ENCODE results near the gene TIGD1.

TIGD1 gene

DNA sequence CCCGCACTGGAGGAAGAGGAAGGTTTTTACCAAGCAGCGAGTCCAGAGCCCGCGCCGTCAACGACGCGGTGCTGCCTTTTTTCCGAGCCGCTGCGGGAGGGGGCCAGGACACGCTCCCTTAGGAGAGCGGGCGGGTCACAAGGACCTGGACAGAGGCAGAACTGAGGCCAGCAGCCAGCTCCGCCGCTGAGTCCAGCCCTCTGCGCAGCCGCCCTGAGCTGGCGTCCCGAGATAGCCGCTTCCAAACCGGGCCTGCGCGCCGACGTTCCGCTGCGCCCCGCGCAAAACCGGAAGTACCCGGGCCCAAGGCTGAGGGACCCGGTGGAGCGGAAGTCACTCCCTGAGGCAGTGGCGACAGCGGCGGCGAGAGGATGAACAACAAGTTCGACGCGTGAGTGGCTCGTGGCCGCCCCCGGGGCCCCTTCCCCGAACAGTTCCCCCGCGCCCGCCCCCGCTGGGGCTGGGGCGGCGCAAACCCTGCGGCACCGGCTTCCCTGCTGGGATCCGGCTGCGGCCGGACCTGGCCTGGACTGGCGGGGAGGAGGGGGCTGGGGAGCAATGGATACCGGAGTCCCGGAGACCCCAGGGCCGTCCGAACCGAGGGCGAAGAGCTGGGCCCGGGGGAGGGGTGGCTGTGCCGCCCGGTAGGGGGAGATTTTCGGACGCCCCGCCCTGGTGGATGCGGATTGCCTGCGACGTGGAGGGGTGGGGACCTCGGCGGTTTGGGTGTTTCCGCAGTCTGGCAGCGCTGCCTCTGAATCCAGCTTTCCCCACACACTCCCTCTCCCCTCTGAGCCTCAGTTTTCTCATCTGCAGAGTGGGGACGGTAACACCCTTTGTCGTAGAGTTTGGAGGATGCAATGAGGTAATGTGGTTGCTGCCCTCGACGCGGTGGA, at the start of gene TIGD1, which contains the start of gene EIF4E2:
Gene TIGD1, minus strand, starts transcription at position 204 of the 896 bp plus-strand sequence. CDS start 675 bp downstream, outside the sequence.
Gene EIF4E2, plus strand, starts transcription at position 336 of the 896 bp plus-strand sequence. Its CDS starts 36 bp downstream, at position 372.
- no peaks in the 10 kb centered on the region for H3K27me3 Mint-ChIP-seq
- peak within 1 kb of the TSS; percentile 100 for H3K4me3 Mint-ChIP-seq
- peak within 1 kb of the TSS; percentile 97 for H3K27ac Mint-ChIP-seq
- peaks cover 11% of the 10 kb centered on the region for H3K36me3 Mint-ChIP-seq
- ATAC-seq (ENCODE audit: low read depth) (peak; percentile 86), DNase-seq (ENCODE audit: low spot score in 2 of 2) (peak; percentile 87 to 90)
- peaks cover 1% of the 10 kb centered on the region for H3K9me3 Mint-ChIP-seq
- H3K4me1 Mint-ChIP-seq, result peaks cover 42% of the 10 kb centered on the region

DNA sequence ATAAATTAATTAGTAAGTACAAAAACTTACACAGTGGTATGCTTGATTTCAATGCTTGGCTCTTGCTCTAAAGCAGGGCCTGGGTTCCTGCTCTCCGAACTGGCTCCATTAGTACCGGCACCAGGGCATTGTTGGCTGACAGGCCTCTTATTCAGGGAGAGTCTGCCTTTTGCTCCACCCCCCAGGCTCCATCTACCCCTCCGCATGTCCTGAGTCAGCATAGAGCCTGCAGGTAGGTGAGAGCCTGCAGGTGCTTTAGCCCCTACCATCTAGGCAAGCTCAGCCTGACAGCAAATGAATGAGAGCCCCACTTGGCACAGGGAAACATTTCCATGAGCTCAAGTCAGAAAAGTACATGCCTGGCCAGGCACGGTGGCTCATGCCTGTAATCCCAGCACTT, 47.9 kb upstream of the TIGD1 start:
- H3K36me3 Mint-ChIP-seq, result peaks cover 4% of the 10 kb centered on the region
- no peak for DNase-seq (ENCODE audit: low spot score in 2 of 2)
- H3K4me1 Mint-ChIP-seq, result no peaks in the 10 kb centered on the region
- no peak overlapping the region for H3K27ac Mint-ChIP-seq
- H3K4me3 Mint-ChIP-seq, result no peak overlapping the region
- ATAC-seq (ENCODE audit: low read depth), result no peak
- H3K9me3 Mint-ChIP-seq, result peaks cover 4% of the 10 kb centered on the region
- H3K27me3 Mint-ChIP-seq, result no peaks in the 10 kb centered on the region

DNA sequence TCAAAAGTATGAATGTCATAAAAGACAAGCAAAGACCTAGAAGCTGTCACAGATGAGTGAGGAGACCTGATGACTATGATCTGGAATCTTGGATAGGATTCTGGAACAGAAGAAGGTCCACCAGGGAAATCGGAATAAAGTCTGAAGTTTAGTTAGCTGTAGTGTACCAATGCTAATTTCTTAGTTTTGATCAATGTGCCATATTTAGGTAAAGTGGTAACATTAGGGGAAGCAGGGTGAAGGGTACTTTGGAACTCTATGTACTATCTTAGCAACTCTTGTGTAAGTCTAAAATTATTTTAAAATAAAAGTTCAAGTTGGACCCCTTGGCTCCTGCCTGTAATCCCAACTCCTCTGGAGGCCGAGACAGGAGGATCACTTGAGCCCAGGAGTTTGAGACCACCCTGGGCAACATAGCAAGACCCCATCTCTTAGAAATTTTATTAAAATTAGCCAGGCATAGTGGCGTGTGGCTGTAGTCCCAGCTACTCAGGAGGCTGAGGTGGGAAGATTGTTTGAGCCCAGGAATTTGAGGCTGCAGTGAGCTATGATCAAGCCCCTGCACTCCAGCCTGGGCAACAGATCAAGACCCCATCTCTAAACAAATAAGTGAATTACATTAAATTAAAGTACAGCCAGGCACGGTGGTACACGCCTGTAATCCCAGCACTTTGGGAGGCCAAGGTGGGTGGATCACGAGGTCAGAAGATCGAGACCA, 47.2 kb upstream of the TIGD1 start:
- H3K4me1 Mint-ChIP-seq, result no peaks in the 10 kb centered on the region
- ATAC-seq (ENCODE audit: low read depth) (no peak), DNase-seq (ENCODE audit: low spot score in 2 of 2) (no peak)
- no peak overlapping the region for H3K27ac Mint-ChIP-seq
- H3K9me3 Mint-ChIP-seq, result peaks cover 4% of the 10 kb centered on the region
- no peak overlapping the region for H3K4me3 Mint-ChIP-seq
- H3K36me3 Mint-ChIP-seq, result peaks cover 5% of the 10 kb centered on the region
- no peaks in the 10 kb centered on the region for H3K27me3 Mint-ChIP-seq

DNA sequence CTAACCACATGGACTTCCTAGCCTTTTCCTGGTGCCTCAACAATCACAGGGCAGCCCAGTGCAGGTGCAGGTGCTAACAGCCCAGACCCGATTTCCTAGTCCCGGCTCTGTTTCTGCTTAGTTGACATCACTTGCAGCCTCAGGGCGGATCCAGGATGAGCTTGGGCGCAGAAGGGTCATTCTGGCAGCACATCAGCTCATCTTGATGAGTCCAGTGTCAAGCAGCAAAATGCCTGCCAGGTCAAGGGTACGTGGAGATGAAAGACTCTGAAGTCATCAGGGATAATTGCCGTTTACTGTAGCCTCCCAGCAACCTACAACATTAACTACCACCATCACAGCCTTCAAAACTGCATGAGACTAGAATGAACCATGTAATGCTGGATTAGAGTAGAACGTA, 43.6 kb upstream of the TIGD1 start:
- no peak overlapping the region for H3K27ac Mint-ChIP-seq
- H3K9me3 Mint-ChIP-seq, result peaks cover 5% of the 10 kb centered on the region
- H3K4me3 Mint-ChIP-seq, result no peak overlapping the region
- H3K27me3 Mint-ChIP-seq, result no peaks in the 10 kb centered on the region
- no peak for ATAC-seq (ENCODE audit: low read depth)
- no peaks in the 10 kb centered on the region for H3K4me1 Mint-ChIP-seq
- peaks cover 9% of the 10 kb centered on the region for H3K36me3 Mint-ChIP-seq
- DNase-seq (ENCODE audit: low spot score in 2 of 2), result no peak

DNA sequence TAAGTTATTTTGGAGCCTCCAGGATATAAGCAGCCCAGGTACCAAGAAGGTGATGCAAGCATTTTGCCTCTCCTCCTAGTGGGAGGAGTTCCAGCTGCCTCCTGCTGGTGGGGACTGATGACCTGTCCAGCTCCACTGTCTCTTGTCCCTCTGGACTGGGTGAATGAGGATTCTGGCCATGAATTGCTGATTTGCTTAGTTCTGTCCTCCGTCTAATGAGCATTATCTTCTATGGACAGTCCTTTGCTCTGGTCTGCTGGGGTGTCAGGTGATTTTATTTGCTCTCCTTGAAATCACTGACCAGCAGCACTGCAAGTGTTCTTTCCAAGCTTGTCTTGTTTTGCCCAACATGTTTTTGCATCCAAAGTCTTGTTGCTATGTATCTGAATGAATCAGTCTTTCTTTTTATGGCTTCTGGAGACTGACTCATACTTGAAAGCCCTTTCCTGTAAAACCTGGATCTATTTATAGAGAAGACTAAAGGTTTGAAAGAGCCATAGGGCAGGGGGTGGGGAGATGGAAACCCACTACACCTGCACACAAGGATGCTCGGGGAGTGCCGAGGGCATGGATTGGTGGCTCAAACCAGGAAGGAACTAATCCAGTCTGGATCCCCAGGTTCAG, 42.5 kb upstream of the TIGD1 start:
- ATAC-seq (ENCODE audit: low read depth) (no peak), DNase-seq (ENCODE audit: low spot score in 2 of 2) (no peak)
- Mint-ChIP-seq H3K27me3 (no peaks in the 10 kb centered on the region), H3K36me3 (peaks cover 7% of the 10 kb centered on the region), H3K4me3 (no peak overlapping the region), H3K27ac (no peak overlapping the region), H3K4me1 (no peaks in the 10 kb centered on the region), H3K9me3 (peaks cover 5% of the 10 kb centered on the region)

- no peak overlapping the region for H3K4me3 Mint-ChIP-seq
- peaks cover 17% of the 10 kb centered on the region for H3K36me3 Mint-ChIP-seq
- no peaks in the 10 kb centered on the region for H3K27me3 Mint-ChIP-seq
- no peak for DNase-seq (ENCODE audit: low spot score in 2 of 2)
- no peaks in the 10 kb centered on the region for H3K4me1 Mint-ChIP-seq
- ATAC-seq (ENCODE audit: low read depth), result no peak
- H3K27ac Mint-ChIP-seq, result no peak overlapping the region
- H3K9me3 Mint-ChIP-seq, result peaks cover 2% of the 10 kb centered on the region
These were observed 38.6 kb upstream of the TIGD1 start for GRCh38 chr2:232588680-232589585.

GRCh38 chr2:232588031-232588430, 37.7 kb upstream of the TIGD1 start:
- no peak for DNase-seq (ENCODE audit: low spot score in 2 of 2)
- no peak overlapping the region for H3K27ac Mint-ChIP-seq
- ATAC-seq (ENCODE audit: low read depth), result no peak
- peaks cover 4% of the 10 kb centered on the region for H3K9me3 Mint-ChIP-seq
- H3K4me1 Mint-ChIP-seq, result no peaks in the 10 kb centered on the region
- H3K36me3 Mint-ChIP-seq, result peaks cover 20% of the 10 kb centered on the region
- H3K27me3 Mint-ChIP-seq, result no peaks in the 10 kb centered on the region
- no peak overlapping the region for H3K4me3 Mint-ChIP-seq

DNA sequence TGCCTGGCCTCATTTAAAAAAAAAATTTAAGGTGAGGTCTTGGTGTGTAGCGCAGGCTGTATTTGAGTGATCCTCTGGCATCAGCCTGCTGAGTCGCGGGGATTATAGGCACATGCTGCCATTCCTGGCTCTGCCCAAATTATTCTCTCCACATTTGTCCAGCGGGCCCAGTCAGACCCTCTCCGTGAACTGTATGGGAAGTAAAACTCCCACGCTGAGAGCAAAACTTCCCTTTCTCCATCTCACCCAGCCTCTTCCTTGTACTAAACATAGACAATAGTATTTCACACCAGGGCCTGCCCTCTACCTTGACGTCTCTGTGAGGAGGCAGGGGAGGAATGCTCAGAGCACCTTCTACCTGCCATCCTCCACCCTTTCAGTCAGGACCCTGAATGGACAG, 37.2 kb upstream of the TIGD1 start:
- Mint-ChIP-seq H3K27ac (no peak overlapping the region), H3K9me3 (peaks cover 6% of the 10 kb centered on the region), H3K27me3 (no peaks in the 10 kb centered on the region), H3K4me1 (no peaks in the 10 kb centered on the region), H3K36me3 (peaks cover 25% of the 10 kb centered on the region), H3K4me3 (no peak overlapping the region)
- DNase-seq (ENCODE audit: low spot score in 2 of 2) (no peak), ATAC-seq (ENCODE audit: low read depth) (no peak)

GRCh38 chr2:232586943-232587505, 36.7 kb upstream of the TIGD1 start:
- ATAC-seq (ENCODE audit: low read depth), result no peak
- H3K27me3 Mint-ChIP-seq, result no peaks in the 10 kb centered on the region
- no peak overlapping the region for H3K4me3 Mint-ChIP-seq

DNA sequence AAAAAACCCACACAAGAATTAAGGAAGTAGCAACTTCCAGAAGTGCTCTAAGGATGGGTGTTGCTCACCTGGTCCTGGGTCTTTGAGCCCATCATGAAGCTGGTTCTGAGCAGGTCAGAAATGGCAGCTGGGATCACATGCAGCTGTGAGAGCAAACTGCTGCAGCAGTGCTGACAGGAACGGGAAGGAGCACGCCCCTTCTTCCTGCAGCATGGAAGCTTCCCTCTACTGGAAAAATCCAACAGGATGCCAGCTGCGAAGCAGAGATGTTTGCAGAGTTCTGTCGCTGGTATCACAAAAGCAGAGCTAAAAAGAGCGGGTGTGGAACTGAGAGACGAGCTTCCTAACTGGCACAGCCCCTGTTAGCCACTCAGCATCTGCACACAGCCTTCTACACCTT, 33.9 kb upstream of the TIGD1 start:
- H3K27me3 Mint-ChIP-seq, result no peaks in the 10 kb centered on the region
- DNase-seq (ENCODE audit: low spot score in 2 of 2), result no peak
- H3K36me3 Mint-ChIP-seq, result peaks cover 43% of the 10 kb centered on the region
- peaks cover 8% of the 10 kb centered on the region for H3K4me1 Mint-ChIP-seq
- H3K4me3 Mint-ChIP-seq, result no peak overlapping the region
- peaks cover 6% of the 10 kb centered on the region for H3K9me3 Mint-ChIP-seq
- H3K27ac Mint-ChIP-seq, result no peak overlapping the region
- ATAC-seq (ENCODE audit: low read depth), result no peak

More at GRCh38 chr2:232586943-232587505, 36.7 kb upstream of the TIGD1 start:
- Mint-ChIP-seq H3K36me3 (peaks cover 29% of the 10 kb centered on the region), H3K4me1 (no peaks in the 10 kb centered on the region), H3K27ac (no peak overlapping the region), H3K9me3 (peaks cover 7% of the 10 kb centered on the region)
- DNase-seq (ENCODE audit: low spot score in 2 of 2), result no peak

DNA sequence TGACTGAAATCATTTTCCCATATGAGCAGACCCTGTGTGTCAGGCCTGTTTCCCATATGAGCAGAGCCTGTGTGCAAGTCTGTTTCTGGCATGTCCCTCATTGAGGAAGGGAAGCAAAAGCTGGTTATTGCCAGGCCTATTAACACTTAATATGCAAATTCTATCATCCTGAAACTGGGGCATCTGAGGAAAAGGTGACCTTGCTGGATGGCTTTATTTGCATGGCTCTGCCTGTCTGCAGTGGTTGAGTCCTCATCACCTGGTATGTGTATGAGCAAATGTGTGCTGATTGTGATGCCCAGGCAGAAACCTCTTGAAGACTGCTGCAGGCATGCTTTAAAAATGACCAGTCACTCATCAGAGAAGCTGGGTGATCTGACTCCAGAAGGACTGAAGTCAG, 31.4 kb upstream of the TIGD1 start:
- DNase-seq (ENCODE audit: low spot score in 2 of 2) (no peak), ATAC-seq (ENCODE audit: low read depth) (no peak)
- H3K27ac Mint-ChIP-seq, result no peak overlapping the region
- H3K9me3 Mint-ChIP-seq, result peaks cover 6% of the 10 kb centered on the region
- no peaks in the 10 kb centered on the region for H3K27me3 Mint-ChIP-seq
- peaks cover 8% of the 10 kb centered on the region for H3K4me1 Mint-ChIP-seq
- H3K4me3 Mint-ChIP-seq, result no peak overlapping the region
- peaks cover 51% of the 10 kb centered on the region for H3K36me3 Mint-ChIP-seq

- Mint-ChIP-seq H3K36me3 (peaks cover 53% of the 10 kb centered on the region), H3K27ac (peak overlapping the region; percentile 47), H3K27me3 (no peaks in the 10 kb centered on the region), H3K4me3 (no peak overlapping the region), H3K4me1 (peaks cover 8% of the 10 kb centered on the region), H3K9me3 (peaks cover 6% of the 10 kb centered on the region)
- DNase-seq (ENCODE audit: low spot score in 2 of 2) (no peak), ATAC-seq (ENCODE audit: low read depth) (no peak)
These were observed 30.3 kb upstream of the TIGD1 start for GRCh38 chr2:232580648-232580981.

DNA sequence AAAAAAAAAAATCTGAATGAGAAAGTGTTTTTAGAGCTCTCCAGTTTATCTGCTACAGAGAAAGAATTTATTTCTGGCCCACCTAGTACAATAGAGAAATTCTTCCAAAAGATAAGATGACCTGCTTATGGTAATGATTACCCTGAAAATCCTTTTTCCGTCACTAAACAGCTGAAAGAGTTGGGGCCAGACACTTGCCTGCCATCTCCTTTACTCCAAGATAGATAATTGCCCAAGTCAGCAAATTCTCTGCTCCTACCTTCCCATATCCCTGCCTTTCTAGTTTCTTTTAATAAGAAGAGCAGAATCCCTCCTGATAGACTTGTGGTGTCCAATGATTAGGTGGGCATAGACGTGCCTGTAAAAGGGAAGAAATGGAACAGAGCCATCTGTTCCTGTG, 28.3 kb upstream of the TIGD1 start:
- Mint-ChIP-seq H3K27ac (no peak overlapping the region), H3K4me1 (peaks cover 8% of the 10 kb centered on the region), H3K9me3 (peaks cover 6% of the 10 kb centered on the region), H3K36me3 (peaks cover 54% of the 10 kb centered on the region), H3K27me3 (no peaks in the 10 kb centered on the region), H3K4me3 (no peak overlapping the region)
- ATAC-seq (ENCODE audit: low read depth) (no peak), DNase-seq (ENCODE audit: low spot score in 2 of 2) (no peak)
